ENCODE measurements around the gene DUS3L. TPM values are rescaled to one million over a fixed set of nuclear protein-coding genes. Genes with fewer than 3 reads are reported as not detected.

Gene DUS3L
- total and polyA plus RNA-seq, 2 of the 8 experiments (the other 6 are each of a cell fraction or from before 2014, with no cell fraction given): 37.6 to 39.1 TPM

- no peak overlapping the region for H4K91ac ChIP-seq (replicated peaks; ENCODE audit: insufficient read length, low read length)
- DNase-seq (ENCODE audit: low read depth in 1 of 2, low spot score in 2 of 2) (peak in 1 of 2 experiments; percentile 78), FAIRE-seq (no peak)
- H3K14ac ChIP-seq (ENCODE audit: insufficient read length): no peak overlapping the region
- no peaks in the 10 kb centered on the region for H3K36me3 ChIP-seq (ENCODE audit: control insufficient read depth in 2 of 4, insufficient read depth in 4 of 4, low read length in 3 of 4)
- H4K5ac ChIP-seq (ENCODE audit: insufficient read length, low read depth, low read length): no peak overlapping the region
- WGBS, 2 experiments (ENCODE audit: extremely low coverage in 1 of 2, insufficient coverage in 1 of 2, insufficient read length in 1 of 2, insufficient replicate concordance in 2 of 2, low coverage in 1 of 2, low lambda C conversion rate in 2 of 2, missing lambda C conversion rate in 1 of 2): 82% methylated on average over 26 of the region's 30 CpGs; no CpG with 5 or more reads in 1 of the 2 experiments
- H3K9me3 ChIP-seq (ENCODE audit: insufficient read depth in 2 of 2, low read depth in 1 of 2, low read length in 1 of 2): no peaks in the 10 kb centered on the region
- H2BK15ac ChIP-seq (ENCODE audit: low read length): peak overlapping the region; percentile 46; the same call in 1 of the 2 replicates
- no peak overlapping the region for H3K23ac ChIP-seq (ENCODE audit: insufficient read length)
- ChIA-PET CTCF (ENCODE audit: partially characterized antibody) (interaction anchor here (0.7 to 3.7 kb wide), 7 partner anchors 16 to 198 kb away, joined by 3 to 32 read pairs (median 7); partner anchors contain the start of gene NRTN), POLR2A (ENCODE audit: partially characterized antibody) (interaction anchor here (0.6 to 2.1 kb wide), 7 partner anchors 15 to 133 kb away, joined by 3 to 8 read pairs (median 4); partner anchors contain the start of genes FUT3, NRTN and RPL36)
- H2BK20ac ChIP-seq (ENCODE audit: low read length): no peak overlapping the region
- no peaks in the 10 kb centered on the region; a peak in 1 of 7 replicates for H3K27me3 ChIP-seq (replicated peaks in 1 of 4; ENCODE audit: control insufficient read depth in 3 of 4, extremely low read depth in 1 of 4, insufficient read depth in 3 of 4, low read length in 3 of 4)
- no peak overlapping the region for H3K4ac ChIP-seq (replicated peaks; ENCODE audit: insufficient read length, low read depth, low read length)
- H3K23me2 ChIP-seq (ENCODE audit: low read depth, low read length): peaks cover 8% of the 10 kb centered on the region; the same call in 1 of the 2 replicates
- H3K4me1 ChIP-seq (replicated peaks in 1 of 4; ENCODE audit: control insufficient read depth in 3 of 4, insufficient read depth in 4 of 4, low read length in 3 of 4): peaks cover 0 to 8% (median 5%) of the 10 kb centered on the region in 4 experiments; a peak in 6 of 7 replicates
- H3K9ac ChIP-seq (replicated peaks in 1 of 4; ENCODE audit: extremely low read depth in 1 of 4, low read depth in 3 of 4, low read length in 3 of 4): no peak overlapping the region
- no peak overlapping the region for H3K4me3 ChIP-seq (ENCODE audit: extremely low read depth in 1 of 4, insufficient read depth in 2 of 4, low read depth in 3 of 4, low read length in 4 of 4)
- no peak overlapping the region for H2AFZ ChIP-seq (ENCODE audit: low read length)
- no peak overlapping the region for H3K18ac ChIP-seq (ENCODE audit: extremely low read depth, low read length)
- no peaks in the 10 kb centered on the region for H3K79me1 ChIP-seq (ENCODE audit: low read depth, low read length)
- H3K56ac ChIP-seq (replicated peaks; ENCODE audit: insufficient read length, low read depth, low read length): no peak overlapping the region
- H2BK5ac ChIP-seq (ENCODE audit: low read depth, low read length): no peak overlapping the region
- H3K4me2 ChIP-seq (ENCODE audit: insufficient read depth in 1 of 2, low read depth in 2 of 2, low read length in 2 of 2): no peak overlapping the region
- no peak overlapping the region for H2BK120ac ChIP-seq (replicated peaks; ENCODE audit: low read depth, low read length)
- no peak overlapping the region for H3K27ac ChIP-seq (ENCODE audit: low read depth, low read length)
- no peaks in the 10 kb centered on the region for H3K79me2 ChIP-seq (ENCODE audit: control insufficient read depth in 1 of 2, insufficient read depth in 2 of 2, low read length in 2 of 2)
- H2BK12ac ChIP-seq (ENCODE audit: low read depth, low read length): no peak overlapping the region
- H4K8ac ChIP-seq (ENCODE audit: extremely low read depth, insufficient read depth, low read length): no peak overlapping the region
- H4K20me1 ChIP-seq (replicated peaks in 1 of 2; ENCODE audit: control insufficient read depth in 1 of 2, insufficient read depth in 2 of 2, low read length in 2 of 2): peaks cover 0 to 4% of the 10 kb centered on the region in 2 experiments
- H2AK5ac ChIP-seq (ENCODE audit: low read depth, low read length): no peak overlapping the region
- TF ChIP-seq GABPA (IDR thresholded peaks at IDR 0.05; ENCODE audit: borderline replicate concordance, insufficient read depth, low read length) (no peak), KDM1A (IDR thresholded peaks at IDR 0.05; ENCODE audit: borderline replicate concordance, low read length) (peak; percentile 83), MAX (IDR thresholded peaks at IDR 0.05) (no peak), EGR1 (IDR thresholded peaks at IDR 0.05; ENCODE audit: borderline replicate concordance, low read depth, low read length) (no peak), CTCF (IDR thresholded peaks at IDR 0.05; ENCODE audit: control extremely low read depth in 1 of 3, insufficient read depth in 1 of 3, low read depth in 1 of 3, low read length in 3 of 3) (peak; percentile 48 to 52 (median 50)), EZH2 (IDR thresholded peaks at IDR 0.05; ENCODE audit: low read depth, low read length, severe bottlenecking) (no peak), CHD1 (IDR thresholded peaks at IDR 0.05; ENCODE audit: low read depth, low read length) (no peak), RBBP5 (IDR thresholded peaks at IDR 0.05; ENCODE audit: borderline replicate concordance, low read depth, low read length) (no peak), CEBPB (IDR thresholded peaks at IDR 0.05; ENCODE audit: low read depth, low read length) (no peak)
Observed at GRCh38 chr19:5823579-5824281, 32.8 kb upstream of the DUS3L start.
